Esophagus muscularis mucosa (tissue), 4 donors: ENCODE results near the gene WFDC9. TPM values are rescaled to one million over a fixed set of nuclear protein-coding genes. Genes with fewer than 3 reads are reported as not detected.
"Not testable (repeated sequence)": the region's sequence is repeated elsewhere in the genome, so short reads cannot be mapped to it uniquely, and the experiment has no call there.

ENCODE experiments used
- DNase-seq: peaks from one replicate; pipeline ENCODE4 v3.0.0-alpha.2; 2017; ENCODE audit errors: extremely low spot score
- H3K27ac ChIP-seq, 4 donors: fragments of 200-600 bp; sonication (generic); replicated peaks in 1 of 4; 1 replicate in 3 of 4; 2 replicates in 1 of 4; pipeline ENCODE4 v1.5.1; 2016 to 2019; ENCODE audit warnings: mild to moderate bottlenecking in 1 of 4
- H3K27me3 ChIP-seq, 4 donors: fragments of 200-600 bp; sonication (generic); one replicate each; pipeline versions ENCODE4 v1.5.1 to v1.6.0; 2016 to 2019
- H3K36me3 ChIP-seq, 4 donors: fragments of 200-600 bp; sonication (generic); one replicate each; pipeline ENCODE4 v1.5.1; 2016 to 2019
- H3K4me1 ChIP-seq, 4 donors: fragments of 200-600 bp; sonication (generic); one replicate each; pipeline ENCODE4 v1.5.1; 2016 to 2019
- H3K4me3 ChIP-seq, 4 donors: fragments of 200-600 bp; sonication (generic); 1 replicate in 2 of 4; 2 replicates in 2 of 4; pipeline ENCODE4 v1.5.1; 2016 to 2019; ENCODE audit warnings: mild to moderate bottlenecking in 4 of 4, moderate library complexity in 1 of 4
- H3K9me3 ChIP-seq, 4 donors: fragments of 200-600 bp; sonication (generic); 1 replicate in 3 of 4; 2 replicates in 1 of 4; pipeline ENCODE4 v1.5.1; 2016 to 2019
- CTCF ChIP-seq, 3 experiments: fragments of 200-600 bp in 2 of 3; fragments of 450-650 bp in 1 of 3; sonication (generic) in 2 of 3; IDR thresholded peaks; one replicate each; pipeline ENCODE4 v1.5.1; 2017 to 2019; ENCODE audit warnings: antibody characterized with exemption in 3 of 3, mild to moderate bottlenecking in 2 of 3, moderate library complexity in 1 of 3
- EP300 ChIP-seq: sonication (generic); formaldehyde crosslinking; IDR thresholded peaks from one replicate; pipeline ENCODE4 v1.6.1; 2017; ENCODE audit warnings: antibody characterized with exemption
- POLR2A ChIP-seq: fragments of 450-650 bp; IDR thresholded peaks from one replicate; pipeline ENCODE4 v1.6.1; 2017; ENCODE audit warnings: antibody characterized with exemption, moderate library complexity, mild to moderate bottlenecking, low read depth
- POLR2AphosphoS5 ChIP-seq, 2 donors: sonication (generic); formaldehyde crosslinking; IDR thresholded peaks; one replicate each; pipeline ENCODE4 v1.6.1; 2017; ENCODE audit warnings: antibody characterized with exemption in 2 of 2
- WGBS: methylation state at CpG from one replicate; pipeline ENCODE4 v1.1.5; 2018; 5-methylcytosine and 5-hydroxymethylcytosine counted together
- intact Hi-C: fragments of 100-400 bp; cut with DNase I; formaldehyde crosslinking; loops from one replicate; pipeline ENCODE4 v1.15.1; 2023
- total RNA-seq, 4 donors: library from RNA; depleted of rRNA; stranded (reverse); fragments of >200 nt; gene quantifications; one replicate each; pipeline versions ENCODE4 v1.1.0 to v1.2.1, GENCODE V29; 2016

WFDC9 gene
- total RNA-seq = not detected

- H3K4me3 ChIP-seq = no peak within 1 kb of the TSS
- WGBS = 68% methylated on average over 4 of the region's 4 CpGs
- TF ChIP-seq POLR2AphosphoS5 (IDR thresholded peaks at IDR 0.05) (no peak), POLR2A (no peak), EP300 (no peak), CTCF (IDR thresholded peaks at IDR 0.05) (no peak)
- no peaks in the 10 kb centered on the region for H3K36me3 ChIP-seq
- H3K9me3 ChIP-seq = no peaks in the 10 kb centered on the region
- no peak within 1 kb of the TSS for H3K27ac ChIP-seq
- H3K4me1 ChIP-seq = peaks cover 0 to 6% (median 0%) of the 10 kb centered on the region in 4 donors
- intact Hi-C loops = no loop called here
- no peaks in the 10 kb centered on the region for H3K27me3 ChIP-seq
- no peak for DNase-seq
These were observed at the start of gene WFDC9 for GRCh38 chr20:45631184-45631583. TSS of gene WFDC9 (minus strand) at chr20:45631284. CDS start at chr20:45610181, 21,103 bp downstream.

GRCh38 chr20:45679650-45680049 lies 48.6 kb upstream of the WFDC9 start:
- Histone ChIP-seq H3K9me3 (peaks cover 0 to 38% (median 32%) of the 10 kb centered on the region in 4 donors), H3K4me1 (no peaks in the 10 kb centered on the region), H3K27me3 (peaks cover 0 to 22% (median 0%) of the 10 kb centered on the region in 4 donors), H3K27ac (no peak overlapping the region), H3K36me3 (no peaks in the 10 kb centered on the region), H3K4me3 (no peak overlapping the region)
- DNase-seq = no peak
- intact Hi-C loops = no loop called here
- no peak for TF ChIP-seq POLR2A
- TF ChIP-seq EP300 = no peak
- TF ChIP-seq CTCF (IDR thresholded peaks at IDR 0.05) = no peak
- TF ChIP-seq POLR2AphosphoS5 (IDR thresholded peaks at IDR 0.05) = no peak

- no peaks in the 10 kb centered on the region for H3K36me3 ChIP-seq
- H3K4me1 ChIP-seq = no peaks in the 10 kb centered on the region
- no peak for DNase-seq
- no peak overlapping the region for H3K4me3 ChIP-seq
- H3K27me3 ChIP-seq = no peaks in the 10 kb centered on the region
- TF ChIP-seq POLR2A = no peak
- intact Hi-C loops = no loop called here
- H3K27ac ChIP-seq = no peak overlapping the region
- peaks cover 0 to 13% (median 1%) of the 10 kb centered on the region in 4 donors for H3K9me3 ChIP-seq
These were observed 41.7 kb upstream of the WFDC9 start for GRCh38 chr20:45672765-45673164.

GRCh38 chr20:45670139-45670538 lies 39.1 kb upstream of the WFDC9 start, which contains the start of gene WFDC11:
TSS of gene WFDC11 (minus strand) at chr20:45670239. CDS start at chr20:45650600, 19,639 bp downstream.
- H3K27ac ChIP-seq = no peak within 1 kb of the TSS
- H3K4me1 ChIP-seq = no peaks in the 10 kb centered on the region
- peaks cover 0 to 6% (median 0%) of the 10 kb centered on the region in 4 donors for H3K9me3 ChIP-seq
- H3K27me3 ChIP-seq = peaks cover 0 to 11% (median 0%) of the 10 kb centered on the region in 4 donors
- DNase-seq = no peak
- intact Hi-C loops = no loop called here
- no peak for TF ChIP-seq POLR2AphosphoS5 (IDR thresholded peaks at IDR 0.05)
- no peak for TF ChIP-seq CTCF (IDR thresholded peaks at IDR 0.05)
- no peak for TF ChIP-seq EP300
- TF ChIP-seq POLR2A = no peak
- H3K4me3 ChIP-seq = no peak within 1 kb of the TSS
- no peaks in the 10 kb centered on the region for H3K36me3 ChIP-seq
- WGBS = 91% methylated on average over 1 of the region's 1 CpG

GRCh38 chr20:45657038-45657437 lies 26.0 kb upstream of the WFDC9 start:
- H3K9me3 ChIP-seq, H3K27ac ChIP-seq, H3K4me1 ChIP-seq, H3K4me3 ChIP-seq, H3K36me3 ChIP-seq, H3K27me3 ChIP-seq, DNase-seq, intact Hi-C loops: not testable (repeated sequence)
- 100% methylated on average over 1 of the region's 3 CpGs for WGBS

GRCh38 chr20:45651726-45652125 lies 20.6 kb upstream of the WFDC9 start:
- DNase-seq, intact Hi-C loops, H3K27ac ChIP-seq, H3K36me3 ChIP-seq, H3K4me1 ChIP-seq, H3K27me3 ChIP-seq, H3K4me3 ChIP-seq, H3K9me3 ChIP-seq: not testable (repeated sequence)
- WGBS = 76% methylated on average over 7 of the region's 7 CpGs
